Loucy (cell line): ENCODE data around the gene SPATA9.
"Not testable (repeated sequence)": the region's sequence is repeated elsewhere in the genome, so short reads cannot be mapped to it uniquely, and the experiment has no call there.

Experiments
- EZH2phosphoT487 ChIP-seq: fragments of 200-600 bp; IDR thresholded peaks from 2 replicates; pipeline ENCODE4 v1.6.1; 2018; ENCODE audit warnings: antibody characterized with exemption, mild to moderate bottlenecking, moderate library complexity, borderline replicate concordance
- TF ChIP-seq, protein P1 (sequence below): fragments of 200-600 bp; sonication (generic); conservative IDR thresholded peaks from 2 replicates; pipeline ENCODE4 v1.5.1; 2014; ENCODE audit warnings: mild to moderate bottlenecking, antibody characterized with exemption, low read length

DNA sequence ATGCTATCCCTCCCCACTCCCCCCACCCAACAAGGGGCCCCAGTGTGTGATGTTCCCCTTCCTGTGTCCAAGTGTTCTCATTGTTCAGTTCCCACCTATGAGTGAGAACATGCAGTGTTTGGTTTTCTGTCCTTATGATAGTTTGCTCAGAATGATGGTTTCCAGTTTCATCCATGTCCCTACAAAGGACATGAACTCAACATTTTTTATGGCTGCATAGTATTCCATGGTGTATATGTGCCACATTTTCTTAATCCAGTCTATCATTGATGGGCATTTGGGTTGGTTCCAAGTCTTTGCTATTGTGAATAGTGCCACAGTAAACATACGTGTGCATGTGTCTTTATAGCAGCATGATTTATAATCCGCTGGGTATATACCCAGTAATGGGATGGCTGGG is 49.8 kb downstream of the SPATA9 start:
- TF ChIP-seq, protein P1, sequence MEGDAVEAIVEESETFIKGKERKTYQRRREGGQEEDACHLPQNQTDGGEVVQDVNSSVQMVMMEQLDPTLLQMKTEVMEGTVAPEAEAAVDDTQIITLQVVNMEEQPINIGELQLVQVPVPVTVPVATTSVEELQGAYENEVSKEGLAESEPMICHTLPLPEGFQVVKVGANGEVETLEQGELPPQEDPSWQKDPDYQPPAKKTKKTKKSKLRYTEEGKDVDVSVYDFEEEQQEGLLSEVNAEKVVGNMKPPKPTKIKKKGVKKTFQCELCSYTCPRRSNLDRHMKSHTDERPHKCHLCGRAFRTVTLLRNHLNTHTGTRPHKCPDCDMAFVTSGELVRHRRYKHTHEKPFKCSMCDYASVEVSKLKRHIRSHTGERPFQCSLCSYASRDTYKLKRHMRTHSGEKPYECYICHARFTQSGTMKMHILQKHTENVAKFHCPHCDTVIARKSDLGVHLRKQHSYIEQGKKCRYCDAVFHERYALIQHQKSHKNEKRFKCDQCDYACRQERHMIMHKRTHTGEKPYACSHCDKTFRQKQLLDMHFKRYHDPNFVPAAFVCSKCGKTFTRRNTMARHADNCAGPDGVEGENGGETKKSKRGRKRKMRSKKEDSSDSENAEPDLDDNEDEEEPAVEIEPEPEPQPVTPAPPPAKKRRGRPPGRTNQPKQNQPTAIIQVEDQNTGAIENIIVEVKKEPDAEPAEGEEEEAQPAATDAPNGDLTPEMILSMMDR: not testable (repeated sequence)
- not testable (repeated sequence) for TF ChIP-seq EZH2phosphoT487
